NCI-H526 (cell line): ENCODE measurements around the gene CFAP90.

Experiments
- DNase-seq, 2 experiments: peaks; one replicate each; lab custom pipeline; 2025; lab: John Stamatoyannopoulos, UW

Gene CFAP90

DNA sequence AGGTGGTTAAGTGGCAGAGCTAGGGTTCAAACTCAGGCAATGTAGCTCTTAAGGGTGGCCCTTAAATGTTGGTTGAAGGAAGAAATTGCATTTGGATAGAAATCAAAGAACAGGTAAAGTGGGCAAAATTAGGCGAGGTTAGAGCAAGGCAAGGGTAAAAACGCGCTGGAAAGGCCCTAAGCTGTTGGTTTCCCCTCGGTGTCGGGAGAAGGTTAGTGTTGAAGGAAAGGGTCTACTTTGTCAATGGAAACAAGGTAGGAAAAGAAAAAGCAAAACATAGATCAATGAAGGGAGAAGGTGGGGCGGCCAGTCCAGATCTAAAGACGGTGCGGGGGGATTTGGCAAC lies 17.5 kb upstream of the CFAP90 start:
- DNase-seq: peak in 1 of 2 experiments; percentile 58

- no peak for DNase-seq
Observed at GRCh38 chr5:7867260-7867659, 16.3 kb upstream of the CFAP90 start.

DNA sequence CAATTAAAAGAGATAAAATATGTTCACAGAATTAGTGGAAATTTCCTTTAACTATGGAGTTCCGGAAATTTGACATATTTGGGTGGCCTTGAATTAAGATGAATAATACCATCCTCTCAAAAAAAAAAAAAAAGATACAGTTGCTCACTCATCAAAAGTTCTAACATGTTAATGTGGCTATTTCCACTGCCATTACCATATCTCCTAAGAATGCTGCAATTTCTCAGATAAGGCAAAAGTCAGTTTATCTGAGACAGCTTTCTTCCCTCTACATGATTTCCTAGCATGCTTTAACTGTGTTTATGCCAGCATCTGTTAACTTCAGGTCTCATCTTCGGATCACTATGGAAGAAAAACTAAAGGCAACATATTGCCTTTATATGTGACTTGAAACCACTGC lies 15.3 kb upstream of the CFAP90 start:
- no peak for DNase-seq

DNA sequence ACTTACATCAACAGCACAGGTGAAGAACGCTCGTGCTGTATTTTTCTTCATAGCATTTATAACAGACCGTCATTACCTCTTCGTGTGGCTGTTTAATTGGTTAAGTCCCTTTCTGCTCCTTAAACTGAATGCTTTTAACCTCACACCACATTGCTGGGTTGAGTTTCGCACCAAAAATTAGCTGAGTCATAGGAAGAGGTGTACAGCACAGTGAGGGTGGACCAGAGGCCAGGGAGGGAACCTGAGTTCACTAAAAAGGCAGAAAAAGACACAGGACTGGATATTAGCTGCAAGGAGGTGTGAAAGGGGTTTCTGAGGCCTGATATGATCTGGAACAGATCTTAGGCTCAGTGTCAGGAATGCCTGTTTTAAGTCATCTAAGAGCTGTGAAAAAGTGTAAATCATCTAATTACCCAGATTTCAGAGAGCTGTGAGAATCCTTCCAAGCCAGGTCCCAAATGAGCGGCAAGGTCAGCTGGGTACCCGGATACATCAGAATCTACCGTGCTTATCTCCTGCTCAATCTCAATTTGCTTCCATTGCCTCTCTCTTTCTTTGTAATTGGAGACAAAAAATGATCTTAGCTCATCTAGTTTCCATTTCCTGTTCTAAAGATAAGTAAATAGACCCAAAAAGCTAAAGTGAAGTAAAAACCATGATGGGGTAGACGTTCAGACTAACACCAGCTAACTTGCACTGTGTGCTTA lies 7.1 kb upstream of the CFAP90 start:
- no peak for DNase-seq

- DNase-seq: no peak
Observed at GRCh38 chr5:7857361-7857760, 6.4 kb upstream of the CFAP90 start.

DNA sequence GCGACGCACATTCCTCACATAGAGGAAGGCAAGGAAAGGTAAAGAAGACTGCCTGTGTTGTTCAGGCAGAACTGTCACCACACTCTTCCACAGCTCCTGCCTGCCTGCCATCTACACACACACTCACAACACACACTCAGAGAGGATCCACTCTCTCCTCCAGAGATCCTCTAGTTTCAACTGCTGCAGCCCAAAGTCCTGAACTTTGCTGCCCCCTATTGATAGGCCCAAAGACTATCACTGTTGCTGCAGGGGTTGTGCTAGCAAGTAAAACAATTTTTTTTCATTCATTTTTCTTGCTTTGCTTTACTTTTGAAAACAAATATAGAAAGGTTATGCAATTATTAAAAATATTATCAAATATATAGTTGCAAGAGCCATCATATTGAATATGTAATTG lies 5.9 kb upstream of the CFAP90 start:
- peak; percentile 1 to 68 for DNase-seq

GRCh38 chr5:7855611-7856010 lies 4.7 kb upstream of the CFAP90 start:
- no peak for DNase-seq

DNA sequence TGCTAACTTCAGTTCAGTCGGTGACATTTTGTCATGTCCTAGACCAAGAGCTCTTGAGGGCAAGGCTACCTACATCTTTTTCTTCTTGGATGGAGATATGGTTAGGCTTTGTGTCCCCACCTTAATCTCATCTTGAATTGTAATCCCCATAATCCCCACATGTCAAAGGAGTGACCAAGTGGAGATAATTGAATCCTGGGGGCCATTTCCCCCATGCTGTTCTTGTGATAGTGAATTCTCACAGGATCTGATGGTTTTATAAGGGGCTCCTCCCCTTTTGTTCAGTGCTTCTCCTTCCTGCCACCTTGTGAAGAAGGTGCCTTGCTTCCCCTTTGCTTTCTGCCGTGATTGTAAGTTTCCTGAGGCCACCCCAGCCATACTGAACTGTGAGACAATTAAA lies 2.1 kb upstream of the CFAP90 start:
- no peak for DNase-seq

DNA sequence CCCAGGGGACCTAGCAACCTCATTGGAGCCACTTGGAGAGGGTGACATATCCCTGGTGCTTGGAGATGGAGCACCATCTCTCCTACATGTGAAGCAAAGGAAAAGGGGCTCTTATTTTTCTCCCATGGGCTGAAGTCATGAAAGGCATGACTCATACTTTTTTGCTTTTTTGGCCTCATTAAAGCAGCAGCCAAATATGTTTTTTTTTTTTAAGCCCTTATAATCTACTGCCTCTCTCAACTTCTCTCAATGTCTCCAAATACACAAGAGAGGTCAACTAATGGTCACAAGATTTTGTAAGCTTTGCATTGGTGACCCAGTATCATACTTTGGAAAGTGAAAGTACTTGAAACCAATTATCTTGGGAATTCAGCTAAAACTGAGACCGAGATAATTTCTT lies 1.6 kb upstream of the CFAP90 start:
- DNase-seq: no peak

DNA sequence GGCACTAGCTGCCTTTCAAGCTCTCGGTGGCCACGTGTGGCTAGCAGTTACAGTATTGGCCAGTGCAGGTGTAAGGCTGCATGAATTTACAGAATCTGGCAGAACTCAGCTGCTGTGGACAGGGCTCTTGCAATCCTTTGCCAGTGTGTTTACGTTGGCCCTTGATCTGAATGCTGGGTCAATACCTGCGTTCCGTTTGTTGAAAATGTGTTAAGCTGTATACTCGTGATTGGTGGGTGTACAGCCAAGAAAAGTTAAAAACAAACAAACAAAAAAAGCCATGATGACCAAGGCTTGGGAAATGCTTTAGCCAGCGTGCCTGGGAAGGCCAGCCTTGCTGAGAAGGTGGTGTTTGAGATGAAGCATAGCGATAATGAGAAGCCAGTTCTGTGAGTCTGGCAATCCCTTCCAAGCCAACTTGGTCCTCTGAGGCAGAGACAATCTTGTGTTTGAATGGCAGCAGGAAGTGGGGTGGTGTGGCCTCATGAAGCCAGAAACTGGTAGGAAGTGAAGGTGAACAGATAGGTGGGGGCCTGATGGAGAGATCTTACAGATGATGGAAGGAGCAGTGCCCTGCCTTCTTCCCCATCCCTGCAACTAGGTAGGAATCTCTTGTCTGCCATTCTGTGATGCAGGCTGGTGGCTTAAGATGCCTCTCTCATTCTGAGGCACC lies 820 bp upstream of the CFAP90 start:
- DNase-seq: no peak

DNA sequence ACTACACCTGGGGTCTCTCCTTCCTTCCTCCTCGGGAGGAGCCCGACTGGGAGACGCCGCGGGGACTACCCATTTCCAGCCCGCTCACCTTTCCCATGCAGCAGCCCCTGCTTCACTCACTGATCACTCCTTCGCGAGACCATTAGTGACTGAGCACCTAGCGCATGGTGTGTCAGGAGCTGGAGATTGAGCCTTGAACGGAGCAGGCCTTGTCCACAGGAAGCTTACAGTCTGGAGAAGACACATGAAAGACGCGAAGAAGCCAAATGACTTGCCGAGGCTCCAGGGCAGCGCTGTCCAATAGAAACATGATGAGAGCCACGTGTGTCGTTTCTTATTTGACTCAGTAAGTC lies 283 bp upstream of the CFAP90 start:
- DNase-seq: no peak

GRCh38 chr5:7849681-7850394 lies 1.1 kb downstream of the CFAP90 start:
- DNase-seq: peak; percentile 15 to 60

DNA sequence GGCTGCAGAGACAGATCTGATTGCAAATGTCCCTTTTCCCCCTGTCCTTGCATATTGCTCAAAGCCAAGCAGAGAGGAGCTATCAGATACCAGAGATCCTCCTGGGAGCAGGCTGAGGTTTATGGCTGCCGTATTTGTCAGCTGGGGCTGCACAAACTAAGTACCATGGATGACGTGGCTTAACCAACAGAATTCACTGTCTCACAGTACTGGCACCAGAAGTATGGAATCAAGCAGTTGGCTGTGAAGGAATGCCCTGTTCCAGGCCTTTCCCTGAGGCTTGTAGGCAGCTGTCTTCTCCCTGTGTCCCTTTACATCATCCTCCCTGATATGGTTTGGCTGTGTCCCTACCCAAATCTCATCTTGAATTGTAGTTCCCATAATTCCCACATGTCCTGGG lies 2.6 kb downstream of the CFAP90 start:
- DNase-seq: no peak

DNA sequence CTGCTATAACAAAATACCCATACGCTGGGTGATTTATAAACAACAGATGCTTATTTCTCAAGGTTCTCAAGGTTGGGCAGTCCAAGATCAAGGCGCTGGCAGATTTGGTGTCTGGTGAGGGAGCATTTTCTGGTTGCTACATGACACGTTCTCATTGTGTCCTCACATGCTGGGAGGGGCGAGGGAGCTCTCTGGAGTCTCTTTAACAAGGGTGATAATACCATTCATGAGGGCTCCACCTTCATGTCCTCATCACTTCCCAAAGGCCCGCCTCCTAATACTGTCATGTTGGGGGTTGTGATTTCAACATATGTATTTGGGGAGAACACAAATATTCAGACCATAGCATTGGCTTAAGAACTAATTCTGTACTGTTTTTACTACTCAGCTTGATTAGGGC lies 4.6 kb downstream of the CFAP90 start:
- no peak for DNase-seq

DNA sequence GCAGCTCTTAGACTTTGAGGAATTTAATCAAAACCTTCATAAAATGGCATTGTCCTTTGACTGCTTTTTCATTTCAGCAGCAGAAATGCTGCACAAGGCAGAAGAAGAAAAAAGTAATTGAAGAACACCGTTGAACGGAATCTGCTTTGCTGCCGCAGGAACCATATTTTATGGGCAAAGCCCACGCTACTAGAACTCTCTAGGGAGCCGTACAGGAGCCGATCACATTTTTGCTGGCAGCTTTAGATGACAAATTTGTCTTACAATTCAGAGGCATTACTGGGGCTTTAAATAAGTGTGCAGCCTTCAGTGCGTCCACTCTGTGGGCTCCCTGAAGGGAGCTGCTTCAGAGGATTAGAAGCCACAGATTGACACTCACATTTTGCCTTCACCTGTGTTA lies 5.4 kb downstream of the CFAP90 start:
- no peak for DNase-seq

DNA sequence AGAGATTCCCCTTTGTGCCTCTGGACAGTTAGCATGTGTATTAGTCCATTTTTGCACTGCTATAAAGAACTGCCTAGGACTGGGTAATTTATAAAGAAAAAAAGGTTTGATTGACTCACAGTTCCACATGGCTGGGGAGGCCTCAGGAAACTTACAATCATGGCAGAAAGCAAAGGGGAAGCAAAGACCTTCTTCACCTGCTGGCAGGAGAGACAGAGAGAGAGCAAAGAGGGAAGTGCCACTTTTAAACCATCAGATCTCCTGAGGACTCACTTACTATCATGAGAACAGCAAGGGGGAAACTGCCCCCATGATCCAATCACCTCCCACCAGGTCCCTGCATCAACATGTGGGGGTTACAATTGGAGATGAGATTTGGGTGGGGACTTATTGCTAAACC lies 6.0 kb downstream of the CFAP90 start:
- no peak for DNase-seq

- no peak for DNase-seq
Observed at GRCh38 chr5:7842531-7842930, 8.4 kb downstream of the CFAP90 start.

DNA sequence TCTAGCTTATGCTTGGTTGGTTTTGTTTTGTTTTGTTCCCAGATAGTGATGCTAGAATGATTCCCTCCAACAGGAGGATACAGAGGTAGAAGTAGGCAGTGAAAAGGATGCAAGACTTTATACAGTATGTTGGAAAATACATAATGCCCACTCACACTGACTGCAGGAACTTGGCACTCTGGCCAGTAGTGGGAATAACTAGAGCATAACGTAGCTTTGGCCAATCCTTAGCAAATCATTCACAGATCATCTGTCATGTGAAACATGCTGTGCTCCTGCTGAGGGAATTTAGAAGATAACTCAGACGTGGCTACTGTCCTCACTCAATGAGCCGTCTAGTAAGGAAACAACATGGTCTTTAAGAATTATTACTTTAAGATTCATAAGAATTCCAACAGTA lies 13.5 kb downstream of the CFAP90 start:
- DNase-seq: no peak

GRCh38 chr5:7834982-7835381 lies 16.0 kb downstream of the CFAP90 start:
- DNase-seq: no peak

- DNase-seq: no peak
Observed at GRCh38 chr5:7828269-7828668, 22.7 kb downstream of the CFAP90 start.

DNA sequence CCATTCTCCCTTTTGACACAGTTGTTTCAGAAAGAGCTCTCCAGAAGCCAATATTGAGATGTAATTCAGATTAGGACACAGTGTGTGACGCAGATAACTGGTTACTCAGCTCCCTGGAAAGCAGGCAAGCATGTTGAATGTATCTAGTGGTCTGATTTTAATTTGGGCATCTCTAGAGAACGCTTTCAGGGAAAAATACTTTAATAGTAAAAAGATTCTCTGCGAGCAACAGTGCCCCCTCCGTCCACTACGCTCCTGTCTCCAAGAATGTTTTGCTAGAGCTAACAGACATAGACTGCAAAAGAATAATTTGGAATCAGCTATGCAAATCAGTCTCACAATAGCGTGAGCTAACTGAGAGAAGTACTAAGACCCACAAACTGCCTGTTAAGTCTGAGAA lies 23.3 kb downstream of the CFAP90 start:
- peak; percentile 70 to 78 for DNase-seq

- DNase-seq: no peak
Observed at GRCh38 chr5:7825630-7826029, 25.3 kb downstream of the CFAP90 start.

- DNase-seq: no peak
Observed at GRCh38 chr5:7824995-7825394, 25.9 kb downstream of the CFAP90 start.

DNA sequence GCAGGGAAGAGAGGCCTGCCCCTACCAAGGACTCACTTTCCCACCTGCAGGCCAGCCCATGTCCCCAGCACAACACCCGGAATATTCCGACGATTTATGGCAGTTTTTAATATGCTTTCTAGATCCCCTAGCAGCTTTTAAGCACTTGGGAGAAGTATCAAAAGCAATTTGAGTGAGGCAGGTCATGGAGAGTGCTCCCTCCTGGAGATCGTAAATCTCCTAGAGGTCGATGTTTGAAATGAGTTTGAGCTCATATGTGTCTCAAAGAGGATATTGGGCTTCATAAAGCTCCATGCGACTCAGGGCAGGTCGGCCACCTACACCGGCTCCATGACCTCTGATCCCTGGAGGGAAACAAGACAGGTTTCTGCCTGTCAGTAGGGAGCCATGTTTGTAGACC lies 27.3 kb downstream of the CFAP90 start:
- no peak for DNase-seq
